NCI-H1417 treated with DMSO at 0.1 percent for 48 hours (cell line): ENCODE measurements around the gene SSB.
"Not testable (repeated sequence)": the region's sequence is repeated elsewhere in the genome, so short reads cannot be mapped to it uniquely, and the experiment has no call there.

Source experiments
- DNase-seq: peaks from one replicate; lab custom pipeline; 2025; lab: John Stamatoyannopoulos, UW

Gene SSB

DNA sequence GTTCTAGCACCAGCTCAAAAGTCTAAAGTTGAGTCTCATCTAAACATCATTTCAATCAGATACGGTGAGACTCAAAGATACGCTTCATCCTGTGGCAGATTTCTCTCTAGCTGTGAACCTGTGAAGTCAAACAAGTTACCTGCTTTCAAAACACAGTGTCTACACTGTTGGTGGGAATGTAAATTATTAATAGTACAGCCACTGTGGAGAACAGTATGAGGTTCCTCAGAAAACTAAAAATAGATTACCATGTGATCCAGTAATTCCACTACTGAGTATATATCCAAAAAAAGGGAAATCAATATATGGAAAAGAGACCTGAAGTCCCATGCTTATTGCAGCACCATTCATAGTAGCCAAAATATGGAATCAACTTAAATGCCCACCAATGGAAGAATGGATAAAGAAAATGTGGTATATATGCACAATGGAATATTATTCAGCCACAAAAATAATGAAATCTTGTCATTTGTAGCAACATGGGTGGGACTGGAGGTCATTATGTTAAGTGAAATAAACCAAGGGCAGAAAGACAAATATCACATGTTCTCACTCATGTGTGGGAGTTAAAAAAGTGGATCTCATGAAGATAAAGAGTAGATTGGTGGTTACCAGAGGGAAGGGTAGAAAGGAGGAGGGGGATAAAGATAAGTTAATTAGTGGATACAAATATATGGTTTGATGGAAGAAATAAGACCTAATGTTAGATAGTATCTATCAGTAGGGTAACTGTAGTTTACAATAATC lies 40.2 kb downstream of the SSB start:
- no peak for DNase-seq

DNA sequence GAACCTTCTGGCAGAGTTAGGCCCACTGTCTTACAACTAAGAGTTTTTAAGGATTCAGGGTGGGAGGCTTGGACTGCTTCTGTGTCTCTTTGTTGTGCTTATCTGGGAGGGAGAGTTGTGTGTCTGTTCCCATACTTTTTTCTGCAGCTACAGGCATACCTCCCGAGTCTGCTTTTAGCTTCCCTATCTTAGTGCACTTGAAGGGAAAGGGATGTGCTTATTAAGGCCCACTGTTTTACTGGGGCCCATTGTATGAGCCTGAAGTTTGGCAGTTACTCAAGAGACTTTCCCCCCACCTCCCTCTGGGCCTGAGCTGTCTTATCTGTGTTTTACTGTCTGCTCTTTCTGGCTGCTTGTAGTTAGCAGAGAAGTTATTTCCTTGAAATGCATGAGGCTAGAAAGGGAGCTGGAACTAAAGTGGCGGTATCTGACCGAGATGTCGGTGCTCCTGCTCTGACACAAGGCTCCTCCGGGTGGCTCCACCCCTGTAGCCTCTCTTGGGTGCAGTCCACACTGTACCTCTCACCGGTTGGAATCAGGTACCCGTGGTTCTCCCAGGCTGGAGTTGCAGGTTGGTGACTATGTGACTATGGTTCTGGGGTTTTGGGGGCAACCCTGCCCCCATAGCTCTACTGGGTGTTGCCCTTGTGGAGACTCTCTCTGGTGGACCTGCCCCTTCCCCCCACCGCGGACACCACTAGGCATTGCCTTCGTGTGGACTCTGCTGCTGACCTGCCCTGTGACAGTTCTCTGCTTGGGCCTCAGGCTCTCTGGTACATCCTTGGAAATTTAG lies 41.5 kb downstream of the SSB start:
- no peak for DNase-seq

DNA sequence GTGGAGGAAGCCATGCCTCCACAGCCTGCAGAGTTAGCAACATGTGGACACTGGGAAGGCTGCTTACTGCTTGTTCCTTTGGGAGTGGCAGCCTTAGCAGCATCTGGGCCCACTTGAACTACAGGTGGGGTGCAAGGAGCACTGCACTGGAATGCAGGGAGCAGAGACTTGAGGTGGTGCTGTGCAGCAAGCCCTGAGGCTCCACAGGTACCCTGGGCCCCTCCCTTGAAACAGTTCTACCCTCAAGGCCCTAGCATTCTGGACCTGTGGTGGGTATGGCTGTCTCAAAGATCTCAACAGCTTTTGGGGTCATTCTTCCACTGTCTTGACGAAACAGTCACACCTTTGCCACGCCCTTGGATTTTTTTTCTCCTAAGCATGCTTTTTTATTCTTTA lies 42.1 kb downstream of the SSB start:
- no peak for DNase-seq

DNA sequence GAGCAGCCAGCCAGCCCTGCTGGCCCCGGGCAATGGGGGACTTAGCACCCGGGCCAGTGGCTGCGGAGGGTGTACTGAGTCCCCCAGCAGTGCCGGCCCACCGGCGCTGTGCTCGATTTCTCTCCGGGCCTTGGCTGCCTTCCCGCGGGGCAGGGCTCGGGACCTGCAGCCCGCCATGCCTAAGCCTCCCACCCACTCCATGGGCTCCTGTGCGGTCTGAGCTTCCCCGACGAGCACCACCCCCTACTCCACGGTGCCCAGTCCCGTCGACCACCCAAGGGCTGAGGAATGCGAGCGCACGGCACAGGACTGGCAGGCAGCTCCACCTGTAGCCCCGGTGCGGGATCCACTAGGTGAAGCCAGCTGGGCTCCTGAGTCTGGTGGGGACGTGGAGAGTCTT lies 43.0 kb downstream of the SSB start:
- DNase-seq = not testable (repeated sequence)

DNA sequence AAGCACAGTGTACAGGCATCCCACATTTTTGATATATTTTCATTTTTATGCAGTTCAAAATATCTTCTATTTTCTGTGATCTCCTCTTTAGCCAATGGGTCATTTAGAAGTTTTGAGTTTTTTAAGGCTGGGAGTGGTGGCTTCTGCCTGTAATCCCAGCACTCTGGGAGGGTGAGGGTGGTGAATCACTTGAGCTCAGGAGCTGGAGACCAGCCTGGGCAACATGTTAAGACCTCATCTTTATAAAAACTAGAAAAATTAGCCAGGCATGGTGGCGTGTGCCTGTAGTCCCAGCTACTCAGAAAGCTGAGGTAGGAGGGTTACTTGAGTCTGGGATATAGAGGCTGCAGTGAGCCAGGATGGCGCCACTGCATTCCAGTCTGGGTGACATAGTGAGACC lies 46.3 kb downstream of the SSB start:
- no peak for DNase-seq

DNA sequence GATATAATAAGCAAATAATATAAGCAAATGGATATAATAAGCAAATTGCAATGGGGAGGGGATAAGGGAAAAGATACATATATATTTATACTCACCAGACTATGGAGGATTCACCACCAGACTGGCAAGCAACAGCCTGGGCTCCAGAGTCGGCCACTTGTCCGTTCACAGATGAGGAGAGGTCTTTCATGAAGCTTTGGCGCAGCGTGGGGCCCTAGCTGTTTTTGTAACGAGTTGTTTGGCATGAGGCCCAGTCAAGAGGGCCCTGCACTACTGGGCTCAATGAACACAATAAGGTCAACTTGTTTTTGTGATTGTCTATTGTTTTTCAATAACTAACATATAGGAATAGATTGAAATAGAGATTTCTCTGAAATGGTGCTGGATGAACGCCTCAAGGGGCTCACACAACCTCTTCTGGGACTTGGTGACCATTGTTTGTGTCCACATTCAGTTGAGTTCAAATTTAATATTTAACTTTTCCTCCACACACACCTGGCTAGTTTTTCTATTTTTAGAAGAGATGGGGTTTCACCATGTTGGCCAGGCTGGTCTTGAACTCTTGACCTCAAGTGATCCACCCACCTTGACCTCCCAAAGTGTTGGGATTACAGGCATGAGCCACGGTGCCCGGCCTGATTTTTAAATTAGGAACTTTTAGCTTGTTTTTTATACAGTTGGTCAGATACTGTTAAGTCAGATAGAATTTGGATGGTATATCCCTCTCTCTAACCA lies 50.5 kb downstream of the SSB start:
- DNase-seq = not testable (repeated sequence)

DNA sequence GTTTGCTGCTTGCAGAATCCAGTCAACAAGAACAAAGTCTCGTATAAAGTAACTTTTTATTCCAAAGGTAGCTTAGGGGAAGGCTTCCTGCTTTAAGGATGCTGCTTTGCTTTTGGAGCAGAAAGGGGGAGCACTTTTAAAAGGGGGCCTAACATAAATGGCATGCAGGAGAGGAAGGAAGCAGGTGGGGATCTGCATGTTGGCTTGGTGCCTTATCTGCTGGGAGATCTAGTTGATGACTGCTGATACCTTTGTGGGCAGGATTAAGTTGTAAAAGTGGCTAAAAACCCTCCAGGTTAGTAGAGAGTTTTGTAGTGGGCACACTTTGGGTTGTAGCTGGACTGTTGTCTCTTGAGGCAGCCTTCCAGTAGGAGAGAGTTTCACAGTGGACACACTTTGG lies 51.0 kb downstream of the SSB start:
- DNase-seq = no peak

DNA sequence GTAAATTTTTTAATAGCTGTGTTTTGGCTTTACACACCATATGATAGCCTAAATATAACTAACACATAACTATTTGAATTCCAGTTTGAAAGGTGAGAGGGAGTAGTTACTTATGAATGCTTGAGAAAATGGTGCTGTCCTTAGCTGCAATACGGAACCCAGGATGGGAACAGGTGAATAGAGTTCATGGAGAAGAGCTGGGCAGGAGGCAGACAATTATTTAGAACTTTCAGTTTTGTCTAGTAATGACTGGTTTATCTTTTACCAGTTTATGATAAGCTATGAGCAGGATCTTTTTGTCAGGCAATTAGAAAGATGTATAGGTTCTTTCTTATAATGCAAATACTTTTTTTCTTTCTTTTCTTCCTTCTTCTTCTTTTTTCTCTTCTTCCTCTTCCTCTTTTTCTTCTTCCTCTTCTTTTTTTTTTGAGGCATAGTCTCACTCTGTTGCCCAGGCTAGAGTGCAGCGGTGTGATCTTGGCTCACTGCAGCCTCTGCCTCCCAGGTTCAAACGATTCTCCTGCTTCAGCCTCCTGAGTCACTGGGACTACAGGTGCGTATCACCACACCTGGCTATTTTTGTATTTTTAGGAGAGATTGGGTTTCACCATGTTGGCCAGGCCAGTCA lies 54.5 kb downstream of the SSB start:
- no peak for DNase-seq

DNA sequence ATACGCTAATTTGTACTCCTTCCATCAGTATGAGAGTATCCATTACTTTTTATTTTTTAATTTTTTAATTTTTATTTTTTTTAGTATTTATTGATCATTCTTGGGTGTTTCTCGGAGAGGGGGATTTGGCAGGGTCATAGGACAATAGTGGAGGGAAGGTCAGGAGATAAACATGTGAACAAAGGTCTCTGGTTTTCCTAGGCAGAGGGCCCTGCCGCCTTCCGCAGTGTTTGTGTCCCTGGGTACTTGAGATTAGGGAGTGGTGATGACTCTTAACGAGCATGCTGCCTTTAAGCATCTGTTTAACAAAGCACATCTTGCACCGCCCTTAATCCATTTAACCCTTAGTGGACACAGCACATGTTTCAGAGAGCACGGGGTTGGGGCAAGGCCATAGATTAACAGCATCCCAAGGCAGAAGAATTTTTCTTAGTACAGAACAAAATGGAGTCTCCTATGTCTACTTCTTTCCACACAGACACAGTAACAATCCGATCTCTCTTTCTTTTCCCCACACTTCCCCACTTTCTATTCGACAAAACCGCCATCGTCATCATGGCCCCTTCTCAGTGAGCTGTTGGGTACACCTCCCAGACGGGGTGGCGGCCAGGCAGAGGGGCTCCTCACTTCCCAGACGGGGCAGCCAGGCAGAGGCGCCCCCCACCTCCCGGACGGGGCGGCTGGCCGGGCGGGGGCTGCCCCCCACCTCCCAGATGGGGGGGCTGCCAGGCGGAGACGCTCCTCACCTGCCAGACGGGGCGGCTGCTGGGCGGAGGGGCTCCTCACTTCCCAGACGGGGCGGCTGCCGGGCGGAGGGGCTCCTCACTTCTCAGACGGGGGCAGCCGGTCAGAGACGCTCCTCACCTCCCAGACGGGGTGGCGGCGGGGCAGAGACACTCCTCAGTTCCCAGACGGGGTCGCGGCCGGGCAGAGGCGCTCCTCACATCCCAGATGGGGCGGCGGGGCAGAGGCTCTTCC lies 56.9 kb downstream of the SSB start:
- DNase-seq = not testable (repeated sequence)

DNA sequence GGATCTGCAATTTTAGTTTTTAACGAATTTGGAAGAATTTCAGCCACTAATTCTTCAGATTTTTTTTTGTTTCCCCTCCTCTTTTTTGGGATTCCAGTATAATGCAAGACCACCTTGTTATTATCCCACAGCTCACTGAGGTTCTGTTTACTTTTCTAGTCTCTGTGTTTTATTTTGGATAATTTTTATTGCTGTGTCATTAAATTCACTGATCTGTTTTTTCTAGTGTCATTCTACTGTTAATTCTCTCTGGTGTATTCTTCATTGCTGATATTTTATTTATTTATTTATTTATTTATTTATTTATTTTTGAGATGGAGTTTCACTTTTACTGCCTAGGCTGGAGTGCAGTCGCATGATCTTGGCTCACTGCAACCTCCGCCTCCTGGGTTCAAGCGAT lies 60.8 kb downstream of the SSB start:
- no peak for DNase-seq

DNA sequence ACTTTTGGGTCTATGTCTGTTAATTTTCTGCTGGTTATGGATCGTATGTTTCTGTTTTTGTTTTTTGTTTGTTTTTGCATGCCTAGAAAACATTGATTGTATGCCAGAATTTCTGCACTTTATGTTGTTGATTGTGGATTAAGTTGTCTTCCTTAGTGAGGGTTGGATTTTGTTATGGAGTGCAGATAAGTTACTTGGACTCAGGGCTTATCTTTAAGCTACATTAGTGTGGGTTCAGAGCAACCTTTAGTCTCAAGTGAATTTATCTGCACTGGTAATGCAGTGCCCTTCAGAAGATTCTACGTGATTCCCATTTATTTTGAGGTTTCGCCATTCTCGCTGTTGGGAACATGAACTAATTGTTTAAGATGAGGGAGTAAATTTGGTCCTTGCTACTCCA lies 61.5 kb downstream of the SSB start:
- DNase-seq = no peak
